Karpas-422 (cell line): ENCODE results near the gene CRYGN. TPM values are rescaled to one million over a fixed set of nuclear protein-coding genes. Genes with fewer than 3 reads are reported as not detected.

Experiments
- DNase-seq: peaks from one replicate; pipeline ENCODE4 v3.0.0-alpha.2; 2015
- H2AFZ ChIP-seq: fragments of 200-600 bp; sonication (generic); 2 replicates; pipeline ENCODE4 v1.6.1; 2014; ENCODE audit warnings: antibody characterized with exemption, low read length, mixed read lengths
- H3K27ac ChIP-seq: fragments of 200-600 bp; sonication (generic); 2 replicates; pipeline ENCODE4 v1.5.1; 2014; ENCODE audit warnings: mild to moderate bottlenecking, low read length, moderate library complexity
- H3K27me3 ChIP-seq: fragments of 200-600 bp; sonication (generic); 2 replicates; pipeline ENCODE4 v1.6.1; 2014; ENCODE audit warnings: low read length, mixed read lengths
- H3K36me3 ChIP-seq: fragments of 200-600 bp; sonication (generic); 2 replicates; pipeline ENCODE4 v1.6.1; 2014; ENCODE audit warnings: low read length, mixed read lengths; ENCODE audit not compliant: insufficient read depth
- H3K4me1 ChIP-seq: fragments of 200-600 bp; sonication (generic); 2 replicates; pipeline ENCODE4 v1.6.1; 2014; ENCODE audit warnings: mild to moderate bottlenecking, low read length, mixed read lengths
- H3K4me2 ChIP-seq: fragments of 200-600 bp; sonication (generic); 2 replicates; pipeline ENCODE4 v1.6.1; 2014; ENCODE audit warnings: low read length, low read depth, mild to moderate bottlenecking; ENCODE audit not compliant: poor library complexity, severe bottlenecking
- H3K4me3 ChIP-seq: fragments of 200-600 bp; sonication (generic); 2 replicates; pipeline ENCODE4 v1.5.1; 2014; ENCODE audit warnings: mild to moderate bottlenecking, antibody characterized with exemption, low read length, mixed read lengths
- H3K79me2 ChIP-seq: fragments of 200-600 bp; sonication (generic); 2 replicates; pipeline ENCODE4 v1.6.1; 2014; ENCODE audit warnings: mild to moderate bottlenecking, low read length, mixed read lengths
- H3K9ac ChIP-seq: fragments of 200-600 bp; sonication (generic); 2 replicates; pipeline ENCODE4 v1.6.0; 2014; ENCODE audit warnings: low read length
- H3K9me2 ChIP-seq: fragments of 200-600 bp; sonication (generic), shearing (Covaris generic); replicated peaks from 2 replicates; pipeline ENCODE4 v1.6.0; 2014; ENCODE audit warnings: mild to moderate bottlenecking, low read length, moderate library complexity; ENCODE audit not compliant: insufficient read depth
- H3K9me3 ChIP-seq: fragments of 300-700, 200-600 bp; sonication (generic); 2 replicates; pipeline ENCODE4 v1.6.1; 2014; ENCODE audit warnings: low read length, mixed read lengths
- H4K20me1 ChIP-seq: fragments of 200-600 bp; sonication (generic); 2 replicates; pipeline ENCODE4 v1.6.1; 2014; ENCODE audit warnings: mild to moderate bottlenecking, antibody characterized with exemption, low read length, low read depth; ENCODE audit not compliant: insufficient read depth
- total RNA-seq: library from RNA; depleted of rRNA; stranded (reverse); fragments of >200 nt; shearing (Covaris generic); gene quantifications from 2 replicates; pipeline ENCODE4 v1.2.3, GENCODE V29; 2014; ENCODE audit warnings: low replicate concordance

The CRYGN gene
- total RNA-seq, 1 experiment from 2014 or later, result not detected

- Histone ChIP-seq H3K79me2 (peaks cover 3% of the 10 kb centered on the region; the same call in 1 of the 2 replicates), H3K27me3 (no peaks in the 10 kb centered on the region), H4K20me1 (peaks cover 12% of the 10 kb centered on the region; the same call in 1 of the 2 replicates), H3K9me2 (no peaks in the 10 kb centered on the region), H2AFZ (no peak overlapping the region), H3K36me3 (peaks cover 36% of the 10 kb centered on the region), H3K4me2 (no peak overlapping the region), H3K4me3 (no peak overlapping the region), H3K4me1 (0 out of 2 replicates have a peak, but pooled peaks cover 4% of the 10 kb centered on the region), H3K9me3 (no peaks in the 10 kb centered on the region), H3K9ac (no peak overlapping the region), H3K27ac (no peak overlapping the region)
- DNase-seq, result no peak
Observed at GRCh38 chr7:151465169-151465568, 25.2 kb upstream of the CRYGN start.

DNA sequence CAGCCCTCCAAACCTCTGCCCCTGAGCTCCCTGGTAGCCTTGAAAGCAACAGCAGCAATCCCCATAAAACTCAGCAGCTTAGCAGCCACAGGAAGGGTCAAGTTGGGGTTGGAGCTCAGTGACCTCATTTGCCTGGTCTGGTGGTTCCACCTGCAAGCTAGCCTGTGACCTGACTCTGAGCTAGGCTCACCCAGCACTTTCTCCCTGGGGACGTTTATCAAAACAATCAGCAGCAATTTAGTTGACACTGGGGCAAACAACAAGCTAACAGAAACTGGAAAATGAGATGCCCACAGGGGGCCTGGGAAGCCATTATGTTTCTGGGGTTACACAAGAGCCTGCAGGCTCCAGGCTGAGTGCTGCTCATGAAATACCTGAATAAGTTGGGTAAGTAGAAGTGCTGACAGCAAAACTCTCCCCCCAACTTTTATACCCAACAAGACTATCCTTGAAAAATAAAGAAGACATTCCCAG lies 22.4 kb upstream of the CRYGN start:
- Histone ChIP-seq H2AFZ (no peak overlapping the region), H3K27ac (no peak overlapping the region), H3K9me3 (no peaks in the 10 kb centered on the region), H3K4me1 (0 out of 2 replicates have a peak, but pooled peaks cover 4% of the 10 kb centered on the region), H3K9me2 (no peaks in the 10 kb centered on the region), H3K27me3 (no peaks in the 10 kb centered on the region), H3K79me2 (no peaks in the 10 kb centered on the region), H3K4me2 (no peak overlapping the region), H3K9ac (no peak overlapping the region), H3K4me3 (no peak overlapping the region), H4K20me1 (no peaks in the 10 kb centered on the region), H3K36me3 (peaks cover 16% of the 10 kb centered on the region)
- DNase-seq, result no peak

- no peak for DNase-seq
- Histone ChIP-seq H3K4me1 (0 out of 2 replicates have a peak, but pooled peaks cover 4% of the 10 kb centered on the region), H2AFZ (no peak overlapping the region)
Observed at GRCh38 chr7:151461942-151462230, 21.9 kb upstream of the CRYGN start.

GRCh38 chr7:151461096-151461941 lies 21.4 kb upstream of the CRYGN start:
- H4K20me1 ChIP-seq, result no peaks in the 10 kb centered on the region
- no peaks in the 10 kb centered on the region for H3K27me3 ChIP-seq
- H3K4me3 ChIP-seq, result no peak overlapping the region
- no peak overlapping the region for H2AFZ ChIP-seq
- no peaks in the 10 kb centered on the region for H3K9me2 ChIP-seq
- peak; percentile 51 for DNase-seq
- no peaks in the 10 kb centered on the region for H3K79me2 ChIP-seq
- H3K9ac ChIP-seq, result no peak overlapping the region
- no peaks in the 10 kb centered on the region for H3K9me3 ChIP-seq
- H3K4me2 ChIP-seq, result no peak overlapping the region
- H3K27ac ChIP-seq, result no peak overlapping the region
- H3K36me3 ChIP-seq, result peaks cover 13% of the 10 kb centered on the region
- 0 out of 2 replicates have a peak, but pooled peaks cover 4% of the 10 kb centered on the region for H3K4me1 ChIP-seq

More at GRCh38 chr7:151461942-151462230, 21.9 kb upstream of the CRYGN start:
- no peaks in the 10 kb centered on the region for H3K27me3 ChIP-seq
- no peaks in the 10 kb centered on the region for H3K79me2 ChIP-seq
- peaks cover 16% of the 10 kb centered on the region for H3K36me3 ChIP-seq
- no peak overlapping the region for H3K4me3 ChIP-seq
- H3K9me2 ChIP-seq, result no peaks in the 10 kb centered on the region
- no peaks in the 10 kb centered on the region for H3K9me3 ChIP-seq
- no peak overlapping the region for H3K4me2 ChIP-seq
- no peak overlapping the region for H3K9ac ChIP-seq
- no peaks in the 10 kb centered on the region for H4K20me1 ChIP-seq
- no peak overlapping the region for H3K27ac ChIP-seq

DNA sequence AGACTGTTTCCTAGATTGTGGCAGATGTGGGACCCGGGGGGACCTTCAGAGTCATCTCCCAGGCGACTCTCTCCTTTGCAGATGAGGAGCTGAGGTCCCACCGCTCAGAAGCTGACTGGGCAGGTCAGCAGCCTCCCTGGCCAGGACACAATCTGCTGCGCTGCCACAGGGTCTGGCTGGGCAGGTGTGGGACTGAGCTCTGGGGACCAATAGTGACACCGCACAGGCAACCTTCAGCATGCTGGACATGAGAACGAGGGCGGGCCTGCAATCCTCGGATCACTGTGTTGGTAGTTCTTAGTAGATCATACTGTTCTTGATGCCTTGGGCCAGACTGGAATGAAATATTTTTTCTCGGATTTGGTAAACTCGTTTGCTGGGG lies 20.5 kb upstream of the CRYGN start:
- Histone ChIP-seq H3K27ac (no peak overlapping the region), H3K9ac (no peak overlapping the region), H3K4me1 (0 out of 2 replicates have a peak, but pooled peaks cover 4% of the 10 kb centered on the region), H2AFZ (no peak overlapping the region), H3K9me3 (no peaks in the 10 kb centered on the region), H3K9me2 (no peaks in the 10 kb centered on the region), H4K20me1 (0 out of 2 replicates have a peak, but pooled peaks cover 3% of the 10 kb centered on the region), H3K4me2 (no peak overlapping the region), H3K36me3 (peaks cover 5% of the 10 kb centered on the region), H3K4me3 (no peak overlapping the region), H3K27me3 (no peaks in the 10 kb centered on the region), H3K79me2 (no peaks in the 10 kb centered on the region)
- no peak for DNase-seq

DNA sequence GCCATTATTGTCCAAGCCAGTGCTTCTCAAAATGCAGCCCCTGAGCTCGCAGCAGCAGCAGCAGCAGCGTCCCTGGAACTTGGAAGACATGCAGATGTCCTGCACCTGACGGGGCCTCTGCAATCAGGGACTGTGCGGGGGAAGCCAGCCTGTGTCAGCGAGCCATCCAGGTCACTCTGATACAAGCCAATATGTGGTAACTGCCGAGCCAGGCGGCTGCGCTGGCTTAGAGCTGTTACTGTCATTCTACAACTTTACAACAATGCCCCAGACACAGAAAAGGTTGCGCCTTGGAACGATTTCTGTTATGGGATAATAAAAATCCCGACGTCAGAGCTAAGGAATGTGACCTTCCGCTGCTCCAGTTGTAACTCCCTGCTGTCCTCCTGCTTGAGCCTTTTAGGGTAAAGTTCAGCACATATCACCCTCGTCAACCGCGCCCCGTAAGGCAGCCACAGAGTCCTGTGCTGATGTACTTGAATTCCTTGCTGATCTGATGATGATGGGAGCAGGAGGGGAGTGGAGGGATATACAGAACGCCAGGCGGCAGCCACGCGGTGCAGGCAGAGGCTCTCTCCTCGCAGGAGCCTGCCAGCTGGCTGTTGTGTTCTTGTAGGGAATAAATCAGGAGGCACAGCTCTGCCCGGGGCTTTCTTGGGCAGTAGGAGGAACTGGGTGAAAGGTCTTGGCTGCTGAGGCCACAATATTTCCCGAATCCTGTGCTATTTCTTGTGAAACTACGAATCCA lies 20.0 kb upstream of the CRYGN start:
- 0 out of 2 replicates have a peak, but pooled peaks cover 4% of the 10 kb centered on the region for H3K4me1 ChIP-seq
- H3K9me3 ChIP-seq, result no peaks in the 10 kb centered on the region
- no peak overlapping the region for H2AFZ ChIP-seq
- H4K20me1 ChIP-seq, result 0 out of 2 replicates have a peak, but pooled peaks cover 3% of the 10 kb centered on the region
- no peaks in the 10 kb centered on the region for H3K36me3 ChIP-seq
- DNase-seq, result no peak
- no peak overlapping the region for H3K27ac ChIP-seq
- H3K9ac ChIP-seq, result no peak overlapping the region
- H3K79me2 ChIP-seq, result no peaks in the 10 kb centered on the region
- H3K27me3 ChIP-seq, result no peaks in the 10 kb centered on the region
- no peak overlapping the region for H3K4me3 ChIP-seq
- no peaks in the 10 kb centered on the region for H3K9me2 ChIP-seq
- H3K4me2 ChIP-seq, result no peak overlapping the region

DNA sequence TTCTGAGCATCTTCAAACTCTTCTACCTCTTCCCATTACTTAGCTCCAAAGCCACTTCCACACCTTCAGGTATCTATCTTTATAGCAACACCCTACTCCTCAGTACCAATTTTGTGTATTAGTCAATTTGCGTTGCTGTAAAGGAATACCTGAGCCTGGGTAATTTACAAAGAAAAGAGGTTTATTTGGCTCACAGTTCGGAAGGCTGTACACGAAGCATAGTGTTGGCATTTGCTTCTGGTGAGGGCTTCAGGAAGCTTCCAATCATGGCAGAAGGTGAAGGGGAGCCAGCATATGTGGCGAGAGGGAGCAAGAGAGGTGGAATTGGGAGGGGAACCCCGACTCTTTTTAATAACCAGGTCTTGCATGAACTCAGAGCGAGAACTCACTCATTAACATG lies 17.6 kb upstream of the CRYGN start:
- no peak for DNase-seq
- H3K79me2 ChIP-seq, result no peaks in the 10 kb centered on the region
- H3K4me3 ChIP-seq, result no peak overlapping the region
- H3K9me2 ChIP-seq, result no peaks in the 10 kb centered on the region
- no peak overlapping the region for H3K4me2 ChIP-seq
- no peaks in the 10 kb centered on the region for H3K4me1 ChIP-seq
- no peaks in the 10 kb centered on the region for H3K27me3 ChIP-seq
- H4K20me1 ChIP-seq, result 0 out of 2 replicates have a peak, but pooled peaks cover 3% of the 10 kb centered on the region
- no peaks in the 10 kb centered on the region for H3K9me3 ChIP-seq
- H3K9ac ChIP-seq, result no peak overlapping the region
- no peaks in the 10 kb centered on the region for H3K36me3 ChIP-seq
- H3K27ac ChIP-seq, result no peak overlapping the region
- no peak overlapping the region for H2AFZ ChIP-seq

DNA sequence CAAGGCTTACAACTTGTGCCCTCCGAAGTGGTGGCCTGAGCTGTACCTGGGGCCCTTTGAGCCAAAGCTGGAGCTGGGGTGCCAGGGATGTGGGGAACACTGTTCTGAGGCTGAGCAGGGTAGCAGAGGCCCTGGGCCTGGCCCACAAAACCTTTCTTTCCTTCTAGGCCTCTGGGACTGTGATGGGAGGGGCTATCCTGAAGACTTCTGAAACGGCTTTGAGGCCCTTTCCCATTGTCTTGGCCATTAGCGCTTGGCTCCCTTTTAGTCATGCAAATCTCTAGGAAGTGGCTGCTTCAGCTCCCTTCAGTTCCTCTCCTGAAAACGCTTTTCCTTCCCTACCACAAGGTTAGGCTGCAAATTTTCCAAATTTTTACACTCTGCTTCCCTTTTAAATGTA lies 16.8 kb upstream of the CRYGN start:
- Histone ChIP-seq H3K27me3 (no peaks in the 10 kb centered on the region), H3K4me2 (no peak overlapping the region), H3K27ac (no peak overlapping the region), H3K4me1 (no peaks in the 10 kb centered on the region), H3K36me3 (no peaks in the 10 kb centered on the region), H3K79me2 (no peaks in the 10 kb centered on the region), H3K4me3 (no peak overlapping the region), H3K9ac (no peak overlapping the region), H2AFZ (no peak overlapping the region), H3K9me2 (no peaks in the 10 kb centered on the region), H3K9me3 (no peaks in the 10 kb centered on the region), H4K20me1 (0 out of 2 replicates have a peak, but pooled peaks cover 3% of the 10 kb centered on the region)
- DNase-seq, result no peak
